Fibroblast of skin of right quadriceps (primary cell): Measurements from ENCODE around the gene SIGLEC5.

Experiments used
- DNase-seq: peaks from one replicate; pipeline ENCODE4 v3.0.0-alpha.2; 2013

The SIGLEC5 gene

GRCh38 chr19:51586103-51586728 lies 44.0 kb downstream of the SIGLEC5 start:
- no peak for DNase-seq

- DNase-seq, result no peak
Measured at GRCh38 chr19:51576850-51577249, 53.4 kb downstream of the SIGLEC5 start.

GRCh38 chr19:51573331-51573730 lies 56.9 kb downstream of the SIGLEC5 start:
- no peak for DNase-seq

GRCh38 chr19:51572908-51573307 lies 57.3 kb downstream of the SIGLEC5 start:
- peak; percentile 32 for DNase-seq

GRCh38 chr19:51572410-51572809 lies 57.8 kb downstream of the SIGLEC5 start:
- no peak for DNase-seq

GRCh38 chr19:51571599-51571998 lies 58.6 kb downstream of the SIGLEC5 start:
- no peak for DNase-seq

- peak; percentile 95 for DNase-seq
Measured at GRCh38 chr19:51570962-51571575, 59.1 kb downstream of the SIGLEC5 start, which contains the start of gene ZNF175. Gene ZNF175, plus strand, starts transcription at chr19:51571283. Its CDS starts 2,047 bp downstream, at chr19:51573330.

GRCh38 chr19:51568456-51568855 lies 61.7 kb downstream of the SIGLEC5 start:
- no peak for DNase-seq

- no peak for DNase-seq
Measured at GRCh38 chr19:51567583-51567982, 62.6 kb downstream of the SIGLEC5 start.

GRCh38 chr19:51566489-51567100 lies 63.6 kb downstream of the SIGLEC5 start:
- DNase-seq, result no peak

- DNase-seq, result no peak
Measured at GRCh38 chr19:51565583-51565982, 64.6 kb downstream of the SIGLEC5 start.

- DNase-seq, result no peak
Measured at GRCh38 chr19:51564791-51565190, 65.4 kb downstream of the SIGLEC5 start.
